HEK293 (cell line): Measurements from ENCODE around the gene IGF2R.

Experiments
- ATF2 ChIP-seq: fragments of 450-650 bp; formaldehyde crosslinking; IDR thresholded peaks from 2 replicates; pipeline ENCODE4 v1.5.1; 2016; ENCODE audit warnings: missing biosample characterization, missing genetic modification characterization, low read depth
- CTCF ChIP-seq: fragments of 450-650 bp; formaldehyde crosslinking; IDR thresholded peaks from 2 replicates; pipeline ENCODE4 v1.5.1; 2016; ENCODE audit warnings: missing biosample characterization, missing genetic modification characterization
- SETDB1 ChIP-seq: IDR thresholded peaks from one replicate; pipeline ENCODE4 v1.6.1; 2017; ENCODE audit warnings: mild to moderate bottlenecking, low read length, moderate library complexity, mixed read lengths; ENCODE audit not compliant: insufficient read length
- ZNF223 ChIP-seq: fragments of 450-650 bp; formaldehyde crosslinking; IDR thresholded peaks from 2 replicates; pipeline ENCODE4 v1.5.1; 2016; ENCODE audit warnings: missing biosample characterization, missing genetic modification characterization
- ZNF274 ChIP-seq, 2 experiments: fragments of 200-500 bp in 1 of 2; fragments of 450-650 bp in 1 of 2; sonication (Bioruptor generic) in 1 of 2; formaldehyde crosslinking in 1 of 2; IDR thresholded peaks; 2 replicates each; pipeline versions ENCODE4 v1.5.1 to v1.6.1; 2014 to 2016; ENCODE audit warnings: borderline replicate concordance in 1 of 2, inconsistent platforms in 1 of 2, low read length in 1 of 2, missing biosample characterization in 1 of 2, missing genetic modification characterization in 1 of 2
- ZNF670 ChIP-seq: fragments of 450-650 bp; formaldehyde crosslinking; IDR thresholded peaks from 2 replicates; pipeline ENCODE4 v1.5.1; 2016; ENCODE audit warnings: missing biosample characterization, missing genetic modification characterization, low read depth
- TF ChIP-seq, protein P1 (sequence below): fragments of 450-650 bp; IDR thresholded peaks from 2 replicates; pipeline ENCODE4 v1.5.1; 2018; ENCODE audit warnings: missing biosample characterization, missing genetic modification characterization

DNA sequence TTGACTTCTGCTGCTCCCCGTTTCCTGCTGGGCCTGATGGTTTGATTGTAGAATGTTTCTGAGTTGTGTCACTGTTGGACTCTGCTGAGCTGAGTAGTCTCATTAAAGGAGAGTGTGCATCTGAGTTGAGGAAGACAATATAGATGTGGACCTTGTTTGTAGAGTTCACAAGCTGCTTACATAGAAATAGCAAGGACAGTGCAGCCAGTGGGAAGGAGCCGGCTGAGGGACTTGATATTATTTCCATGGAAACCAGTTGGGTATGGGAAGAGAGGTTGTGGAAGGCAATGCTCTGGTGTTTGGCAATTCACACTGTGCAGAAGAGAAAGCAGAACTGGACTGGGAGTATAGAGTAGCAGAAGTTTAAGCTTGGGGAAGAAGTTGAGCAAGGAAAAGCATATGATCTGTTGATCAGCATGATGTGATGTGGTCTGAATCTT is 14.8 kb downstream of the IGF2R start:
- TF ChIP-seq SETDB1 (no peak), ZNF670 (tag by site-specific recombination) (no peak), ZNF274 (IDR thresholded peaks at IDR 0.05; ENCODE audit: low read length) (no peak), ZNF274 (tag by site-specific recombination; IDR thresholded peaks at IDR 0.05; ENCODE audit: borderline replicate concordance) (no peak), CTCF (tag by site-specific recombination) (no peak), ATF2 (tag by site-specific recombination) (no peak), ZNF223 (tag by site-specific recombination) (no peak)
- TF ChIP-seq, protein P1, sequence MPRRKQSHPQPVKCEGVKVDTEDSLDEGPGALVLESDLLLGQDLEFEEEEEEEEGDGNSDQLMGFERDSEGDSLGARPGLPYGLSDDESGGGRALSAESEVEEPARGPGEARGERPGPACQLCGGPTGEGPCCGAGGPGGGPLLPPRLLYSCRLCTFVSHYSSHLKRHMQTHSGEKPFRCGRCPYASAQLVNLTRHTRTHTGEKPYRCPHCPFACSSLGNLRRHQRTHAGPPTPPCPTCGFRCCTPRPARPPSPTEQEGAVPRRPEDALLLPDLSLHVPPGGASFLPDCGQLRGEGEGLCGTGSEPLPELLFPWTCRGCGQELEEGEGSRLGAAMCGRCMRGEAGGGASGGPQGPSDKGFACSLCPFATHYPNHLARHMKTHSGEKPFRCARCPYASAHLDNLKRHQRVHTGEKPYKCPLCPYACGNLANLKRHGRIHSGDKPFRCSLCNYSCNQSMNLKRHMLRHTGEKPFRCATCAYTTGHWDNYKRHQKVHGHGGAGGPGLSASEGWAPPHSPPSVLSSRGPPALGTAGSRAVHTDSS (tag by site-specific recombination): no peak
